Suprapubic skin (tissue), 4 donors: ENCODE results near the gene FITM1.

Experiments
- EP300 ChIP-seq: sonication (generic); formaldehyde crosslinking; IDR thresholded peaks from one replicate; pipeline ENCODE4 v1.6.1; 2017; ENCODE audit warnings: antibody characterized with exemption
- POLR2AphosphoS5 ChIP-seq, 3 donors: sonication (generic); formaldehyde crosslinking; IDR thresholded peaks; one replicate each; pipeline ENCODE4 v1.6.1; 2017; ENCODE audit warnings: antibody characterized with exemption in 3 of 3
- TF ChIP-seq, protein P1 (sequence below), 2 donors: fragments of 200-600 bp in 1 of 2; fragments of 450-650 bp in 1 of 2; sonication (generic) in 1 of 2; IDR thresholded peaks; one replicate each; pipeline ENCODE4 v1.5.1; 2016 to 2019; ENCODE audit warnings: antibody characterized with exemption in 2 of 2, mild to moderate bottlenecking in 1 of 2, moderate library complexity in 1 of 2

DNA sequence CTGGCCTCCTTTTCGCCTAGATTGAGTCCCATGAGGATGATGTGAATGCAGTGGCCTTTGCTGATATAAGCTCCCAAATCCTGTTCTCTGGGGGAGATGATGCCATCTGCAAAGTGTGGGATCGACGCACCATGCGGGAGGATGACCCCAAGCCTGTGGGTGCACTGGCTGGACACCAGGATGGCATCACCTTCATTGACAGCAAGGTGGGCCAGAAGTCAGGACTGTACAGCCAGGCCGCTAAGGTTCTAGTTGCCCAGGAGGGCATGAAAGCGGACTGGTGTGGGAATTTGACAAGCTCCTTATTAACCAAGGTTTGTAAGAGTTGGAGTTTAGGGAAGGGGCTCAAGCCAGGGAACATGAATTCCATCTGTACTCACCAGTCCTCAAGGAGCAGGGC lies 10.8 kb upstream of the FITM1 start:
- TF ChIP-seq EP300: no peak
- TF ChIP-seq, protein P1, sequence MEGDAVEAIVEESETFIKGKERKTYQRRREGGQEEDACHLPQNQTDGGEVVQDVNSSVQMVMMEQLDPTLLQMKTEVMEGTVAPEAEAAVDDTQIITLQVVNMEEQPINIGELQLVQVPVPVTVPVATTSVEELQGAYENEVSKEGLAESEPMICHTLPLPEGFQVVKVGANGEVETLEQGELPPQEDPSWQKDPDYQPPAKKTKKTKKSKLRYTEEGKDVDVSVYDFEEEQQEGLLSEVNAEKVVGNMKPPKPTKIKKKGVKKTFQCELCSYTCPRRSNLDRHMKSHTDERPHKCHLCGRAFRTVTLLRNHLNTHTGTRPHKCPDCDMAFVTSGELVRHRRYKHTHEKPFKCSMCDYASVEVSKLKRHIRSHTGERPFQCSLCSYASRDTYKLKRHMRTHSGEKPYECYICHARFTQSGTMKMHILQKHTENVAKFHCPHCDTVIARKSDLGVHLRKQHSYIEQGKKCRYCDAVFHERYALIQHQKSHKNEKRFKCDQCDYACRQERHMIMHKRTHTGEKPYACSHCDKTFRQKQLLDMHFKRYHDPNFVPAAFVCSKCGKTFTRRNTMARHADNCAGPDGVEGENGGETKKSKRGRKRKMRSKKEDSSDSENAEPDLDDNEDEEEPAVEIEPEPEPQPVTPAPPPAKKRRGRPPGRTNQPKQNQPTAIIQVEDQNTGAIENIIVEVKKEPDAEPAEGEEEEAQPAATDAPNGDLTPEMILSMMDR (IDR thresholded peaks at IDR 0.05): no peak
- no peak for TF ChIP-seq POLR2AphosphoS5 (IDR thresholded peaks at IDR 0.05)
